B cell (primary cell): ENCODE data around the gene NUP98. TPM values are rescaled to one million over a fixed set of nuclear protein-coding genes. Genes with fewer than 3 reads are reported as not detected.

Experiments
- ATAC-seq: fragments of 200-7000 bp; cut with Tn5 transposase; one replicate; pipeline ENCODE4 v1.10.0; 2021; ENCODE audit warnings: low read depth, mild to moderate bottlenecking, moderate number of reproducible peaks, moderate library complexity
- CTCF ChIA-PET: fragments of 350-600 bp; sonication (Branson Sonifier 250); formaldehyde crosslinking; loops from one replicate; lab custom pipeline; 2021; ENCODE audit warnings: antibody characterized with exemption, inconsistent platforms; lab: Charles Lee
- POLR2A ChIA-PET: fragments of 350-600 bp; sonication (Branson Sonifier 250); formaldehyde crosslinking; loops from one replicate; lab custom pipeline; 2021; ENCODE audit warnings: antibody characterized with exemption; lab: Charles Lee
- DNase-seq: peaks from one replicate; pipeline ENCODE4 v3.0.0; 2013
- H2AFZ ChIP-seq: 2 replicates; pipeline ENCODE4 v1.6.1; 2012; ENCODE audit warnings: mild to moderate bottlenecking, low read depth, low read length; ENCODE audit not compliant: insufficient read depth, poor library complexity, severe bottlenecking
- H3K27ac ChIP-seq, 2 donors: 1 replicate in 1 of 2; 2 replicates in 1 of 2; pipeline ENCODE4 v1.5.1; 2012 to 2013; ENCODE audit warnings: low read length in 2 of 2, mild to moderate bottlenecking in 2 of 2, moderate library complexity in 1 of 2
- H3K27me3 ChIP-seq, 4 experiments: fragments of 200-600 bp in 1 of 4; sonication (generic) in 1 of 4; replicated peaks in 1 of 4; 1 replicate in 2 of 4; 2 replicates in 2 of 4; pipeline versions ENCODE4 v1.6.1 to v1.7.0; 2013 to 2016; ENCODE audit warnings: low read length in 3 of 4, mild to moderate bottlenecking in 2 of 4, mixed read lengths in 1 of 4, moderate library complexity in 1 of 4; ENCODE audit not compliant: insufficient read depth in 4 of 4, control insufficient read depth in 3 of 4; ENCODE audit errors: control extremely low read depth in 1 of 4
- H3K36me3 ChIP-seq, 2 experiments: replicated peaks in 1 of 2; 1 replicate in 1 of 2; 2 replicates in 1 of 2; pipeline versions ENCODE4 v1.6.1 to v1.7.1; 2013; ENCODE audit warnings: low read length in 1 of 2; ENCODE audit not compliant: insufficient read depth in 2 of 2, control insufficient read depth in 1 of 2; ENCODE audit errors: control extremely low read depth in 1 of 2, extremely low read depth in 1 of 2
- H3K4me1 ChIP-seq, 2 donors: fragments of 200-600 bp in 1 of 2; sonication (generic) in 1 of 2; 1 replicate in 1 of 2; 2 replicates in 1 of 2; pipeline versions ENCODE4 v1.5.1 to v1.6.1; 2013 to 2017; ENCODE audit warnings: low read length in 2 of 2; ENCODE audit not compliant: control insufficient read depth in 2 of 2, insufficient read depth in 2 of 2
- H3K4me2 ChIP-seq: replicated peaks from 2 replicates; pipeline ENCODE3; 2012; ENCODE audit warnings: mild to moderate bottlenecking, low read depth, low read length; ENCODE audit not compliant: poor library complexity, severe bottlenecking
- H3K4me3 ChIP-seq, 5 experiments: fragments of 200-600 bp in 1 of 5; sonication (generic) in 1 of 5; 1 replicate in 3 of 5; 2 replicates in 2 of 5; pipeline versions ENCODE4 v1.5.1 to v1.7.0; 2011 to 2016; ENCODE audit warnings: low read length in 4 of 5, mild to moderate bottlenecking in 4 of 5, low read depth in 2 of 5, control low read depth in 1 of 5, moderate library complexity in 1 of 5; ENCODE audit not compliant: insufficient read depth in 1 of 5; ENCODE audit errors: control extremely low read depth in 1 of 5, extremely low read depth in 1 of 5
- H3K79me2 ChIP-seq: fragments of 200-600 bp; sonication (generic); one replicate; pipeline ENCODE4 v1.6.0; 2016; ENCODE audit warnings: low read length; ENCODE audit not compliant: control insufficient read depth, insufficient read depth
- H3K9ac ChIP-seq: fragments of 200-600 bp; sonication (generic); 2 replicates; pipeline ENCODE4 v1.6.1; 2017; ENCODE audit warnings: mild to moderate bottlenecking, low read length, moderate library complexity
- H3K9me3 ChIP-seq, 3 donors: one replicate each; pipeline versions ENCODE4 v1.6.1 to v1.7.1; 2013; ENCODE audit warnings: low read length in 2 of 3; ENCODE audit not compliant: control insufficient read depth in 2 of 3, insufficient read depth in 1 of 3; ENCODE audit errors: control extremely low read depth in 1 of 3
- H4K20me1 ChIP-seq: 2 replicates; pipeline ENCODE4 v1.6.0; 2012; ENCODE audit warnings: mild to moderate bottlenecking, low read length; ENCODE audit not compliant: insufficient read depth, control insufficient read depth, poor library complexity, severe bottlenecking
- H3K27ac Mint-ChIP-seq: one replicate; pipeline ENCODE4 v1.8.0; 2021; ENCODE audit warnings: mixed read lengths
- H3K27me3 Mint-ChIP-seq: one replicate; pipeline ENCODE4 v1.8.0; 2021; ENCODE audit warnings: mixed read lengths
- H3K4me1 Mint-ChIP-seq: one replicate; pipeline ENCODE4 v1.8.0; 2021; ENCODE audit warnings: mixed read lengths
- H3K4me3 Mint-ChIP-seq: one replicate; pipeline ENCODE4 v1.8.0; 2021; ENCODE audit warnings: mixed read lengths
- H3K9me3 Mint-ChIP-seq: one replicate; pipeline ENCODE4 v1.8.0; 2022; ENCODE audit warnings: mixed read lengths; ENCODE audit not compliant: insufficient read depth
- CTCF ChIP-seq: fragments of 200-600 bp; IDR thresholded peaks from one replicate; pipeline ENCODE4 v1.8.0; 2022; ENCODE audit warnings: antibody characterized with exemption, mild to moderate bottlenecking
- EZH2 ChIP-seq: IDR thresholded peaks from 2 replicates; pipeline ENCODE4 v1.6.1; 2012; ENCODE audit warnings: borderline replicate concordance, low read depth, mild to moderate bottlenecking, moderate library complexity, low read length; ENCODE audit not compliant: insufficient read depth, poor library complexity, severe bottlenecking
- WGBS: methylation state at CpG from one replicate; pipeline ENCODE4 v1.1.5; 2013; ENCODE audit warnings: missing lambda C conversion rate; ENCODE audit not compliant: insufficient coverage; 5-methylcytosine and 5-hydroxymethylcytosine counted together
- intact Hi-C: fragments of 100-400 bp; cut with micrococcal nuclease; formaldehyde crosslinking; loops from one replicate; pipeline ENCODE4 v1.10.0; 2022
- polyA plus RNA-seq: library from polyadenylated mRNA; depleted of rRNA; stranded (reverse); fragments of >200 nt; gene quantifications from 2 replicates; pipeline ENCODE4 v1.2.3, GENCODE V29; 2012
- total RNA-seq, 2 donors: library from RNA; stranded (reverse); fragments of 120-200 nt in 1 of 2; gene quantifications; 1 replicate in 1 of 2; 2 replicates in 1 of 2; pipeline versions ENCODE4 v1.2.3 to v1.2.4, GENCODE V29; 2013 to 2022

NUP98 gene
- total and polyA plus RNA-seq, 2 donors (not counting 1 experiment from before 2014, with no cell fraction given) = 99.8 to 111 TPM

DNA sequence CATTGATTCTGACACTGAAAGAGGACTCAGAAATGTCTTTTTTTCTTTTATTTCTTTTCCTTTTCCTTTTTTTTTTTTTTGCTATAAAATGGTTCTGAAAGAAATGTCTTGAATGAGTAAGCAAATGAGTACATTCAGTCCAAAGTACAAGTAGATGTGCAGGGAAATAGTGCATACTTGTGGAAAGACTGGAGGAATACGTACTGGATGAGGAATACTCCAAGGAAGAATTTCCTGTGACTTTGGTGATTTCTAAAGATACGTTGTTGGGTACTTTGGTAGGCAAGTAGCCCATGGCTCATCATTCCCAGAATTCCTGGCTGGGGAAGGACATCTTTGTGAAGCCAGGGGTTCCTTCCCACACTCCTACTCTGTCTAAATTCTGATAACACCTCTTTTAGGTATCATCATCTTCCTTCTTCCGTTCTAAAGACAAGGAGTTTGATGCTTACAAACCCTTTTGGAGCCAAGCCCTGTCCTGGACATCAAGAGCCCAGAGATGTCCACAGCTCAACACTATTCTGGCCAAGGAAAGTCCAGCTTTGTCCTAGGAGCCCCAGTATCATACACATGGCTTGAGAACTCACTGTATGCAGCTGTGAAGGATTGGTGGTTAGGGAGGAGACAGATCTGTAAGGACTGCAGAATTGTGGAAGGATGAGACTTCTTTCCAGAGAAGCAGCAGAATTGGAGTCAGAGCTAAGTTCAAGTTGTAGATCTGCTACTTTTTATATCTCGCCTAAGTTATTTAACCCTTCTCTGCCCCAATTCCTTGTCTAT lies 4.8 kb upstream of the NUP98 start:
- peaks cover 10% of the 10 kb centered on the region for H3K4me1 Mint-ChIP-seq
- H3K27me3 Mint-ChIP-seq = no peaks in the 10 kb centered on the region
- H3K79me2 ChIP-seq = peaks cover 23% of the 10 kb centered on the region
- no peak for DNase-seq
- no peak overlapping the region for H3K27ac ChIP-seq
- H3K36me3 ChIP-seq = no peaks in the 10 kb centered on the region
- intact Hi-C loops = no loop called here
- H2AFZ ChIP-seq = no peak overlapping the region
- TF ChIP-seq EZH2 (no peak), CTCF (no peak)
- no peaks in the 10 kb centered on the region for H4K20me1 ChIP-seq
- H3K4me3 ChIP-seq = no peak overlapping the region
- H3K27me3 ChIP-seq = no peaks in the 10 kb centered on the region
- H3K4me3 Mint-ChIP-seq = no peak overlapping the region
- H3K4me1 ChIP-seq = peaks cover 4 to 12% of the 10 kb centered on the region in 2 donors
- WGBS = 100% methylated on average over 2 of the region's 4 CpGs
- H3K27ac Mint-ChIP-seq = no peak overlapping the region
- no peak for ATAC-seq
- ChIA-PET POLR2A (interaction anchor here (0.7 kb wide), 1 partner anchor 12 kb away, joined by 3 read pairs; no protein-coding TSS in a partner anchor), CTCF (interaction anchor here (0.7 to 1.0 kb wide), 3 partner anchors 17 to 270 kb away, joined by 3 read pairs; partner anchors contain the start of gene RHOG)
- H3K9me3 ChIP-seq = no peaks in the 10 kb centered on the region
- no peak overlapping the region for H3K4me2 ChIP-seq
- no peak overlapping the region for H3K9ac ChIP-seq
- H3K9me3 Mint-ChIP-seq = no peaks in the 10 kb centered on the region

- ATAC-seq = no peak
- H3K4me3 ChIP-seq = no peak overlapping the region
- no peak for TF ChIP-seq CTCF
- no peak for TF ChIP-seq EZH2
- peaks cover 11% of the 10 kb centered on the region for H4K20me1 ChIP-seq
- no peak overlapping the region for H3K27ac ChIP-seq
- H2AFZ ChIP-seq = no peak overlapping the region
- H3K4me3 Mint-ChIP-seq = peak overlapping the region; percentile 56
- no peak overlapping the region for H3K9ac ChIP-seq
- H3K79me2 ChIP-seq = peaks cover 46% of the 10 kb centered on the region
- peaks cover 25% of the 10 kb centered on the region for H3K4me1 Mint-ChIP-seq
- intact Hi-C loops = loop anchor here (5.0 kb wide), 1 partner anchor 592 kb away; the partner anchor contains the start of gene TRIM21
- DNase-seq = no peak
- no peaks in the 10 kb centered on the region for H3K9me3 ChIP-seq
- no peaks in the 10 kb centered on the region for H3K27me3 ChIP-seq
- H3K4me1 ChIP-seq = peaks cover 21 to 31% of the 10 kb centered on the region in 2 donors
- H3K4me2 ChIP-seq = no peak overlapping the region
- no peaks in the 10 kb centered on the region for H3K9me3 Mint-ChIP-seq
- H3K27ac Mint-ChIP-seq = peak overlapping the region; percentile 17
- ChIA-PET POLR2A (interaction anchor here (0.6 kb wide), 1 partner anchor 297 kb away, joined by 5 read pairs; no protein-coding TSS in a partner anchor), CTCF (interaction anchor here (0.7 to 3.3 kb wide), 3 partner anchors 41 to 273 kb away, joined by 3 to 14 read pairs (median 5); partner anchors contain the start of gene RHOG)
- H3K36me3 ChIP-seq = no peaks in the 10 kb centered on the region
- H3K27me3 Mint-ChIP-seq = no peaks in the 10 kb centered on the region
- WGBS = 97% methylated on average over 3 of the region's 5 CpGs
Observed at GRCh38 chr11:3799873-3800272, 2.5 kb upstream of the NUP98 start.
